Measurements from ENCODE around the gene BEX3.

DNA sequence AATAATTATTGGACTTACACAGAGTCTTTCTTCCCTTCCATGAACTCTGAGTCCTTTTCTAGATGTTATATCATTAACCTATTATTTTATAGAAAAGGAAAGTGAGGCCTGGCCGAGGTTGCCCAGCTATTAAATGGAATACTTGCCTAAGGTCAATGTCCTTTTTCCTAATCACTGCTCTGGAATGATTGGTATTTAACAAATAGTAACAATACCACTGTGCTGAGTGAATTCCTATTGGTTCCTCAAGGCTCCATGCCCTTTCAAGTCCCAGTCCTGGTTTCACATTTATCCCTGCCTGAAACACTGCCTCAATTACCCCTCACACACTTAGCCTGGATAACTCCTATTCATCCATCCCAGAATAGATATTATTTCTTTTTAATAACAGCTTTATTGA lies 13.9 kb upstream of the BEX3 start:
- no peak for TF ChIP-seq CTCF (conservative IDR thresholded peaks at IDR 0.05 in 1 of 2, IDR thresholded peaks at IDR 0.05 in 1 of 2; ENCODE audit: low read depth in 1 of 2, low read length in 2 of 2)
- no peak for TF ChIP-seq EZH2 (IDR thresholded peaks at IDR 0.05; ENCODE audit: low read length, missing control alignments)
